HepG2 (cell line): ENCODE measurements around the gene TYMS. TPM values are rescaled to one million over a fixed set of nuclear protein-coding genes. Genes with fewer than 3 reads are reported as not detected.

ENCODE experiments used
- CHD4 ChIP-seq: fragments of 200-600 bp; sonication (generic); IDR thresholded peaks from 2 replicates; pipeline ENCODE4 v1.7.0; 2017; ENCODE audit warnings: mild to moderate bottlenecking, low read length, borderline replicate concordance
- FOSL1 ChIP-seq: sonication (generic); formaldehyde crosslinking; IDR thresholded peaks from 2 replicates; pipeline ENCODE4 v1.9.0; 2021; ENCODE audit warnings: missing genetic modification reagents, borderline replicate concordance
- FOSL2 ChIP-seq: sonication (generic); formaldehyde crosslinking; IDR thresholded peaks from 2 replicates; pipeline ENCODE4 v1.4.0; 2020; ENCODE audit warnings: missing genetic modification reagents
- FOXJ3 ChIP-seq: sonication (generic); formaldehyde crosslinking; IDR thresholded peaks from 2 replicates; pipeline ENCODE4 v1.4.0; 2020; ENCODE audit warnings: missing genetic modification reagents, mild to moderate bottlenecking, borderline replicate concordance
- GATAD1 ChIP-seq: IDR thresholded peaks from 2 replicates; pipeline ENCODE4 v1.6.1; 2016; ENCODE audit warnings: missing genetic modification reagents, missing compliant biosample characterization
- KDM5B ChIP-seq: sonication (generic); formaldehyde crosslinking; IDR thresholded peaks from 2 replicates; pipeline ENCODE4 v1.4.0; 2020; ENCODE audit warnings: missing genetic modification reagents, mild to moderate bottlenecking, borderline replicate concordance
- ONECUT2 ChIP-seq: sonication (generic); formaldehyde crosslinking; IDR thresholded peaks from 2 replicates; pipeline ENCODE4 v1.4.0; 2020; ENCODE audit warnings: missing genetic modification reagents
- RFX5 ChIP-seq: IDR thresholded peaks from 2 replicates; pipeline ENCODE4 v1.6.1; 2011; ENCODE audit warnings: low read depth, low read length, improper control_type of control experiment
- SMARCC2 ChIP-seq: fragments of 450-650 bp; IDR thresholded peaks from 2 replicates; pipeline ENCODE4 v1.6.1; 2017; ENCODE audit warnings: antibody characterized with exemption, mild to moderate bottlenecking
- SMC3 ChIP-seq: IDR thresholded peaks from 2 replicates; pipeline ENCODE4 v1.6.1; 2011; ENCODE audit warnings: low read length, improper control_type of control experiment
- TCF7L2 ChIP-seq: IDR thresholded peaks from 2 replicates; pipeline ENCODE4 v1.6.1; 2011; ENCODE audit warnings: mild to moderate bottlenecking, low read depth, low read length, moderate library complexity
- THYN1 ChIP-seq: sonication (generic); formaldehyde crosslinking; IDR thresholded peaks from 2 replicates; pipeline ENCODE4 v1.8.1; 2023; ENCODE audit warnings: low read depth, mild to moderate bottlenecking, moderate library complexity, missing genetic modification reagents, borderline replicate concordance
- YEATS4 ChIP-seq: sonication (generic); formaldehyde crosslinking; IDR thresholded peaks from 2 replicates; pipeline ENCODE4 v1.4.0; 2020; ENCODE audit warnings: missing genetic modification reagents, borderline replicate concordance
- ZFP36L2 ChIP-seq: sonication (generic); formaldehyde crosslinking; IDR thresholded peaks from 2 replicates; pipeline ENCODE4 v1.4.0; 2020; ENCODE audit warnings: missing genetic modification reagents
- ZNF143 ChIP-seq: sonication (generic); formaldehyde crosslinking; IDR thresholded peaks from 2 replicates; pipeline ENCODE4 v1.4.0; 2020; ENCODE audit warnings: missing genetic modification reagents
- ZNF160 ChIP-seq: sonication (generic); formaldehyde crosslinking; IDR thresholded peaks from 2 replicates; pipeline ENCODE4 v1.8.0; 2022; ENCODE audit warnings: mild to moderate bottlenecking, inconsistent platforms, missing genetic modification reagents
- ZNF20 ChIP-seq: sonication (generic); formaldehyde crosslinking; IDR thresholded peaks from 2 replicates; pipeline ENCODE4 v1.4.0; 2020; ENCODE audit warnings: mild to moderate bottlenecking, moderate library complexity, missing genetic modification reagents
- ZNF205 ChIP-seq: IDR thresholded peaks from 2 replicates; pipeline ENCODE4 v1.6.1; 2018; ENCODE audit warnings: missing biosample characterization, missing genetic modification reagents
- ZNF607 ChIP-seq: sonication (generic); formaldehyde crosslinking; IDR thresholded peaks from 2 replicates; pipeline ENCODE4 v1.5.1; 2020; ENCODE audit warnings: missing genetic modification reagents, mild to moderate bottlenecking, borderline replicate concordance
- ZNF839 ChIP-seq: sonication (generic); formaldehyde crosslinking; IDR thresholded peaks from 2 replicates; pipeline ENCODE4 v1.4.0; 2020; ENCODE audit warnings: missing genetic modification reagents, mild to moderate bottlenecking, borderline replicate concordance
- polyA plus RNA-seq, 8 experiments: library from polyadenylated mRNA; depleted of rRNA in 3 of 8; stranded (reverse) in 7 of 8; unstranded in 1 of 8; fragments of >200 nt; fragmentation: Illumina TruSeq in 4 of 8; extraction: Trizol in 4 of 8; gene quantifications; 2 replicates each; pipeline versions ENCODE4 v1.2.1 to v1.2.3, GENCODE V29; 2011 to 2016; ENCODE audit warnings: low read depth in 4 of 8, missing spikeins in 1 of 8, mixed read lengths in 1 of 8; ENCODE audit not compliant: insufficient read depth in 1 of 8
- total RNA-seq, 5 experiments: library from RNA; depleted of rRNA; stranded (reverse); fragments of >200 nt; fragmentation: Illumina TruSeq; extraction: Trizol; gene quantifications; 2 replicates each; pipeline ENCODE4 v1.2.3, GENCODE V29; 2016; ENCODE audit warnings: low read depth in 1 of 5
- TF ChIP-seq, protein P1 (sequence below): sonication (generic); formaldehyde crosslinking; IDR thresholded peaks from 2 replicates; pipeline ENCODE4 v1.4.0; 2020; ENCODE audit warnings: missing genetic modification reagents, mild to moderate bottlenecking, borderline replicate concordance
- TF ChIP-seq, protein P2 (sequence below), 2 experiments: IDR thresholded peaks; 2 replicates each; pipeline ENCODE4 v1.6.1; 2011 to 2012; ENCODE audit warnings: low read length in 2 of 2, borderline replicate concordance in 1 of 2, low read depth in 1 of 2, mild to moderate bottlenecking in 1 of 2, moderate library complexity in 1 of 2
- TF ChIP-seq, protein P3 (sequence below): IDR thresholded peaks from 2 replicates; pipeline ENCODE4 v1.6.1; 2016; ENCODE audit warnings: mild to moderate bottlenecking, missing biosample characterization, missing genetic modification reagents

TYMS gene
- total and polyA plus RNA-seq, 2 of the 13 experiments (the other 11 are each of a cell fraction or from before 2014, with no cell fraction given) = 80.1 to 106 TPM

DNA sequence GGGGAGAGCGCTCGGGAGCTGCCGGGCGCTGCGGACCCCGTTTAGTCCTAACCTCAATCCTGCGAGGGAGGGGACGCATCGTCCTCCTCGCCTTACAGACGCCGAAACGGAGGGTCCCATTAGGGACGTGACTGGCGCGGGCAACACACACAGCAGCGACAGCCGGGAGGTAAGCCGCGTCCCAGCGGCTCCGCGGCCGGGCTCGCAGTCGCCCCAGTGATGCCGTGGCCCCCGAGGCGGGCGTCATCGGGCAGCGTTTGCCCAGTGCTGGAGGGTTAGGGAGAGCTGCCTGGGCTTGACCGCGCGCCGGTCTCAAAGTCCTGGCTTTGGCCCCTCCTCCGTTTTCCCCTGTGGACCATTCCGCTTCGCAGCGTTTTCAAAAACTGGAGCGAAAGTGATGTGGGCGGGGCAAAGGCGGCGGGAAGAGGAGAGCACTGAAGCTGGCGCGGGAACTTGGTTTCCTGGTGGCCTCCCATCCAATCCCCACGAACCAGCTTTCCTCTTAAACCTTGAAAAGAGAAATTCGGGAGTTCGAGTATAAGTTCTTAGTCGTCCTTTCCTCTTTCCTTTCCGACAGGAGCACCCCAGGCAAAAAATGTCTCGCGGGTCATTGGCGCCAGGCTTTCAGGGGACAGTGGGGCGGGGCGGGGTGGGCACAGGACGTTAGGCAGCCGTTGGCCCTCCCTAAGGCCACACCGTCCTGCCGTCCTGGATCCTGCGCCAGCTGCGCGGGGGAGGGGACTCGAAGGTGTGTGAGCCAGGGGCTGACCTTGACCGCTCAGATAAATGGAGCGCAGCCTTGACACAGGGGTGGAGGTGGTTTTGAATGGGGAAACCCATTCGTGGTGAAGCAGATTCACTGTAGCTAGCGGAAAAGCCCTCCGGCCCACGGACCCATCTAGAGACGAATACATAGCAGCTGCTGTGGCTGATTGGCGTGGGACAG lies 821 bp downstream of the TYMS start (continued):
- no peak for TF ChIP-seq ZNF839 (CRISPR knock-in tag)
- no peak for TF ChIP-seq CHD4
- TF ChIP-seq RFX5 = no peak
- no peak for TF ChIP-seq FOSL1 (CRISPR knock-in tag)
- TF ChIP-seq KDM5B = peak; percentile 79; the same call in 1 of the 2 replicates
- TF ChIP-seq SMARCC2 = no peak
- TF ChIP-seq GATAD1 (CRISPR knock-in tag) = peak; percentile 82
- TF ChIP-seq ZNF160 = 0 out of 2 replicates have a peak, but pooled peaks have one; percentile 24
- TF ChIP-seq, protein P1, sequence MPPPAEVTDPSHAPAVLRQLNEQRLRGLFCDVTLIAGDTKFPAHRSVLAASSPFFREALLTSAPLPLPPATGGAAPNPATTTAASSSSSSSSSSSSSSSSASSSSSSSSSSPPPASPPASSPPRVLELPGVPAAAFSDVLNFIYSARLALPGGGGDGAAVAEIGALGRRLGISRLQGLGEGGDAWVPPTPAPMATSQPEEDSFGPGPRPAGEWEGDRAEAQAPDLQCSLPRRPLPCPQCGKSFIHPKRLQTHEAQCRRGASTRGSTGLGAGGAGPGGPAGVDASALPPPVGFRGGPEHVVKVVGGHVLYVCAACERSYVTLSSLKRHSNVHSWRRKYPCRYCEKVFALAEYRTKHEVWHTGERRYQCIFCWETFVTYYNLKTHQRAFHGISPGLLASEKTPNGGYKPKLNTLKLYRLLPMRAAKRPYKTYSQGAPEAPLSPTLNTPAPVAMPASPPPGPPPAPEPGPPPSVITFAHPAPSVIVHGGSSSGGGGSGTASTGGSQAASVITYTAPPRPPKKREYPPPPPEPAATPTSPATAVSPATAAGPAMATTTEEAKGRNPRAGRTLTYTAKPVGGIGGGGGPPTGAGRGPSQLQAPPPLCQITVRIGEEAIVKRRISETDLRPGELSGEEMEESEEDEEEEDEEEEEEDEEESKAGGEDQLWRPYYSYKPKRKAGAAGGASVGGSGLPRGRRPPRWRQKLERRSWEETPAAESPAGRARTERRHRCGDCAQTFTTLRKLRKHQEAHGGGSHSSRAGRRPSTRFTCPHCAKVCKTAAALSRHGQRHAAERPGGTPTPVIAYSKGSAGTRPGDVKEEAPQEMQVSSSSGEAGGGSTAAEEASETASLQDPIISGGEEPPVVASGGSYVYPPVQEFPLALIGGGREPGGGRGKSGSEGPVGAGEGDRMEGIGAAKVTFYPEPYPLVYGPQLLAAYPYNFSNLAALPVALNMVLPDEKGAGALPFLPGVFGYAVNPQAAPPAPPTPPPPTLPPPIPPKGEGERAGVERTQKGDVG (CRISPR knock-in tag) = no peak
- TF ChIP-seq ZNF205 (CRISPR knock-in tag) = peak; percentile 74
- 0 out of 2 replicates have a peak, but pooled peaks have one; percentile 18 for TF ChIP-seq ZNF143 (CRISPR knock-in tag)
- 0 out of 2 replicates have a peak, but pooled peaks have one; percentile 2 for TF ChIP-seq ONECUT2 (CRISPR knock-in tag)
- no peak for TF ChIP-seq TCF7L2
- TF ChIP-seq FOSL2 = peak; percentile 51
- TF ChIP-seq, protein P2, sequence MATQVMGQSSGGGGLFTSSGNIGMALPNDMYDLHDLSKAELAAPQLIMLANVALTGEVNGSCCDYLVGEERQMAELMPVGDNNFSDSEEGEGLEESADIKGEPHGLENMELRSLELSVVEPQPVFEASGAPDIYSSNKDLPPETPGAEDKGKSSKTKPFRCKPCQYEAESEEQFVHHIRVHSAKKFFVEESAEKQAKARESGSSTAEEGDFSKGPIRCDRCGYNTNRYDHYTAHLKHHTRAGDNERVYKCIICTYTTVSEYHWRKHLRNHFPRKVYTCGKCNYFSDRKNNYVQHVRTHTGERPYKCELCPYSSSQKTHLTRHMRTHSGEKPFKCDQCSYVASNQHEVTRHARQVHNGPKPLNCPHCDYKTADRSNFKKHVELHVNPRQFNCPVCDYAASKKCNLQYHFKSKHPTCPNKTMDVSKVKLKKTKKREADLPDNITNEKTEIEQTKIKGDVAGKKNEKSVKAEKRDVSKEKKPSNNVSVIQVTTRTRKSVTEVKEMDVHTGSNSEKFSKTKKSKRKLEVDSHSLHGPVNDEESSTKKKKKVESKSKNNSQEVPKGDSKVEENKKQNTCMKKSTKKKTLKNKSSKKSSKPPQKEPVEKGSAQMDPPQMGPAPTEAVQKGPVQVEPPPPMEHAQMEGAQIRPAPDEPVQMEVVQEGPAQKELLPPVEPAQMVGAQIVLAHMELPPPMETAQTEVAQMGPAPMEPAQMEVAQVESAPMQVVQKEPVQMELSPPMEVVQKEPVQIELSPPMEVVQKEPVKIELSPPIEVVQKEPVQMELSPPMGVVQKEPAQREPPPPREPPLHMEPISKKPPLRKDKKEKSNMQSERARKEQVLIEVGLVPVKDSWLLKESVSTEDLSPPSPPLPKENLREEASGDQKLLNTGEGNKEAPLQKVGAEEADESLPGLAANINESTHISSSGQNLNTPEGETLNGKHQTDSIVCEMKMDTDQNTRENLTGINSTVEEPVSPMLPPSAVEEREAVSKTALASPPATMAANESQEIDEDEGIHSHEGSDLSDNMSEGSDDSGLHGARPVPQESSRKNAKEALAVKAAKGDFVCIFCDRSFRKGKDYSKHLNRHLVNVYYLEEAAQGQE (IDR thresholded peaks at IDR 0.05; ENCODE audit: borderline replicate concordance in 1 of 2, low read depth in 1 of 2, low read length in 2 of 2) = peak in 1 of 2 experiments; percentile 31; a peak in 1 of 4 replicates
- no peak; the same call in none of the 2 replicates for TF ChIP-seq YEATS4
- TF ChIP-seq ZNF607 (CRISPR knock-in tag) = no peak
- no peak for TF ChIP-seq SMC3
- TF ChIP-seq, protein P3, sequence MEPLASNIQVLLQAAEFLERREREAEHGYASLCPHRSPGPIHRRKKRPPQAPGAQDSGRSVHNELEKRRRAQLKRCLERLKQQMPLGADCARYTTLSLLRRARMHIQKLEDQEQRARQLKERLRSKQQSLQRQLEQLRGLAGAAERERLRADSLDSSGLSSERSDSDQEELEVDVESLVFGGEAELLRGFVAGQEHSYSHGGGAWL (CRISPR knock-in tag) = peak; percentile 77
- no peak; the same call in 1 of the 2 replicates for TF ChIP-seq THYN1 (CRISPR knock-in tag)
- TF ChIP-seq FOXJ3 (CRISPR knock-in tag) = no peak
- TF ChIP-seq ZNF20 (CRISPR knock-in tag) = no peak
- no peak for TF ChIP-seq ZFP36L2 (CRISPR knock-in tag)
